ENCODE measurements around the gene PTPRT. TPM values are rescaled to one million over a fixed set of nuclear protein-coding genes. Genes with fewer than 3 reads are reported as not detected.

The PTPRT gene
- total and polyA plus RNA-seq, 4 donors: 0.03 to 0.19 (median 0.18) TPM; not detected in 1

DNA sequence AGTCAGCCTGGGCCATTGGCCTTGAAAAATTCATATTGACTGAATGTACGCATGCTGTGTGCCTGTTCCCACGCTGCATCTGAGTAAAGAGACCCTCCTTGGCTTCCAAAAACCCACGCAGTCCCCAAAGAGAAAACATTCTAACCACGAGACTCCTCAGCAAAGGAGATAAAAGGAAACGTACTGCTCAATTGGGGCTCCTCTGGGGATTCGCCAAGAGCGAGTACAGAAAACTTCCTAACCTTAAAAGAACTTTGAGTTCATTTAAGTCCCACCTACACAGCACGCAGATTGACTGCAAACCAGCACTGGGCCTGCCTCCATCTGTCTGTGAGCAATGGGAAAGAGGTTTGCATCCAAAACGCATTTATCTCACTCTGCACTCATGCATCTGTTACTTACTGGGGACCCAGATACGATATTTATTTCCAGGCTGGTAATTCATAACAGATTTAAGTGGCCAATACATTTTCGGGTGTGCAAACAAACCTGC lies 1065.7 kb downstream of the PTPRT start:
- intact Hi-C loops (cut with DNase I): no loop called here
- H3K9me3 ChIP-seq (ENCODE audit: control insufficient read depth, low read length): no peaks in the 10 kb centered on the region
- H3K4me3 ChIP-seq (ENCODE audit: low read length in 2 of 2): no peak overlapping the region
- WGBS, 2 donors: 72 to 78% methylated on average over 11 of the region's 11 CpGs
- H3K4me1 ChIP-seq (ENCODE audit: control insufficient read depth in 1 of 2, insufficient read depth in 2 of 2, low read length in 2 of 2): no peaks in the 10 kb centered on the region
- DNase-seq (no peak), ATAC-seq (ENCODE audit: low FRiP score) (no peak)
- H3K27me3 ChIP-seq (ENCODE audit: control insufficient read depth in 1 of 2, insufficient read depth in 2 of 2, low read length in 1 of 2): no peaks in the 10 kb centered on the region
- no peaks in the 10 kb centered on the region for H3K36me3 ChIP-seq (ENCODE audit: control insufficient read depth in 1 of 2, insufficient read depth in 2 of 2, low read length in 1 of 2)
- H3K27ac ChIP-seq (ENCODE audit: low read depth in 1 of 2, low read length in 2 of 2): no peak overlapping the region

DNA sequence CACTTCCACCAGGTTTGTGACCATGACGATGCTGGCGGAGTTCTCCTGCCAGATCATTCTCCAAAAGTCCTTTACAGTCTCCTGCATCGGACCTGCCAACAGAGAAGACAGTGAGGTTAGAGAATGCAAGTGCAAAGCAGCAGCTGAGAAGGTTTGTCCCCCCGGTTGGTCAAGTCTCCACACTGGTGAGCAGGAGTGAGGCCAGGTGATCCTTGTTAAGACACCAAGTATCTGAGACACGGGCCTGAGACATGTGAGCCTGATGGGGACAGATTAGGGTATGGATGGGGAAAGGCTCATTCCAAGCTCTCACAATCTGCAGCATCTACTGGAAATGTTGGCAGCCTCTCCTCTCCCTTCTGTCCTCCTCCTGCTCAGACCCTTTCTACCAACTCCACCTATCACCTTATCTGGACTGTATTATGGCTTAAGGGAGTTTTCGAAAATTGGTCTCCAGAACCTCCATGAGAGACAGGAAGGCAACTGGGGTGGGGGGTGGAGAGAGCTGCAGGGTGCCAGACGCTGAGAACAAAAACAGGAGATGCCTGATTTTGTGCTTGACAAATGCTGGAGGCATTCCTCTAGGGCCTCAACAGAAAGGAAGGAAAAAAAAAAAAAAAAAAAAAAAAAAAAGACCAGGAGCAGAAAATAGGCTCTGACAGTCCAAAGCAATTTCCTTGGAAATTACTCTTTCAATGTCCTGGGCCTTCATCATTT lies 1071.1 kb downstream of the PTPRT start:
- no peak overlapping the region for H3K4me3 ChIP-seq (ENCODE audit: low read length in 2 of 2)
- intact Hi-C loops (cut with DNase I): no loop called here
- WGBS, 2 donors: 68 to 76% methylated on average over 7 of the region's 7 CpGs
- ATAC-seq (ENCODE audit: low FRiP score) (no peak), DNase-seq (no peak)
- no peaks in the 10 kb centered on the region for H3K4me1 ChIP-seq (ENCODE audit: control insufficient read depth in 1 of 2, insufficient read depth in 2 of 2, low read length in 2 of 2)
- no peaks in the 10 kb centered on the region for H3K9me3 ChIP-seq (ENCODE audit: control insufficient read depth, low read length)
- H3K36me3 ChIP-seq (ENCODE audit: control insufficient read depth in 1 of 2, insufficient read depth in 2 of 2, low read length in 1 of 2): no peaks in the 10 kb centered on the region
- H3K27me3 ChIP-seq (ENCODE audit: control insufficient read depth in 1 of 2, insufficient read depth in 2 of 2, low read length in 1 of 2): no peaks in the 10 kb centered on the region
- H3K27ac ChIP-seq (ENCODE audit: low read depth in 1 of 2, low read length in 2 of 2): no peak overlapping the region

DNA sequence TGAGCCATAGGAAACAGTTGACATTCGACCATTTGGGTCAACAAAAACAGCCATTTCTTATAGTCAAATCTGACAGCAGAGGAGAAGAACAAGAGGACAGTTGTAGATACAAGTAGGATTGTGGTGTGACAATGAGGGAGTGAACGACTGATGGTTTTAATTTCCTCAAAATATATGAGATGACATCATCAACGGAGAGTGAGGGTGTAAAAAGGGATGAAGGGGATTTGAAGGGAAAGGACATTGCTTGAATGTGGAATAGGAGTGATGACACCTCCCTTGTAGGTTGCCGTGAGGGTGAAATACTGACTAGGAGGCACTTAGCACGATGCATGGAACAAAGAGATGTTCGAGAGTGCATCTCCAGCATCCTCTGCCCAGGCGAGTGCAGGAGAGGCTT lies 1071.7 kb downstream of the PTPRT start:
- no peak overlapping the region for H3K27ac ChIP-seq (ENCODE audit: low read depth in 1 of 2, low read length in 2 of 2)
- H3K4me1 ChIP-seq (ENCODE audit: control insufficient read depth in 1 of 2, insufficient read depth in 2 of 2, low read length in 2 of 2): no peaks in the 10 kb centered on the region
- intact Hi-C loops (cut with DNase I): no loop called here
- 78 to 79% methylated on average over 7 of the region's 7 CpGs for WGBS, 2 donors
- ATAC-seq (ENCODE audit: low FRiP score) (no peak), DNase-seq (no peak)
- no peaks in the 10 kb centered on the region for H3K27me3 ChIP-seq (ENCODE audit: control insufficient read depth in 1 of 2, insufficient read depth in 2 of 2, low read length in 1 of 2)
- no peak overlapping the region for H3K4me3 ChIP-seq (ENCODE audit: low read length in 2 of 2)
- no peaks in the 10 kb centered on the region for H3K36me3 ChIP-seq (ENCODE audit: control insufficient read depth in 1 of 2, insufficient read depth in 2 of 2, low read length in 1 of 2)
- H3K9me3 ChIP-seq (ENCODE audit: control insufficient read depth, low read length): no peaks in the 10 kb centered on the region

DNA sequence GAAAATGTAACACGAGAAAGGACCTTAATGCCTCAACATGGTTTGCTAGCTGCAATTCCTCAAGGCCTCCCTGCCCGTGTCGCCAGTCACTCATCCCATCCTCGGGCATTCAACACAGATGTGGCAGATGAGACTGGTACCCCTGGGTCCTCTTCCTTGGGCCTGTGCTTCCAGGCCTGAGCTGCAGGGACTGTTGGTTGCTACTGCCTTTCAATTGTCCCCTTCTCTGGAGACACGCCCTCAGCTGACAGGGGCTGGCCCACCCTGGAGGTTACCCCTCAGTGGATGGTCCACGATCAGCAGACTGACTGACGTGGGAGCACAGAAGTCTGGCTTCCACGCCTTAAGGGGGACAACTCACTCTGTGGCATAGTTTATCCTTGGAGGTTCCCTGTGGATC lies 1076.5 kb downstream of the PTPRT start:
- H3K4me3 ChIP-seq (ENCODE audit: low read length in 2 of 2): no peak overlapping the region
- no peaks in the 10 kb centered on the region for H3K4me1 ChIP-seq (ENCODE audit: control insufficient read depth in 1 of 2, insufficient read depth in 2 of 2, low read length in 2 of 2)
- no peak overlapping the region for H3K27ac ChIP-seq (ENCODE audit: low read depth in 1 of 2, low read length in 2 of 2)
- intact Hi-C loops (cut with DNase I): no loop called here
- WGBS, 2 donors: 89 to 91% methylated on average over 8 of the region's 8 CpGs
- no peaks in the 10 kb centered on the region for H3K9me3 ChIP-seq (ENCODE audit: control insufficient read depth, low read length)
- no peaks in the 10 kb centered on the region for H3K27me3 ChIP-seq (ENCODE audit: control insufficient read depth in 1 of 2, insufficient read depth in 2 of 2, low read length in 1 of 2)
- DNase-seq: no peak
- ATAC-seq (ENCODE audit: low FRiP score): no peak
- H3K36me3 ChIP-seq (ENCODE audit: control insufficient read depth in 1 of 2, insufficient read depth in 2 of 2, low read length in 1 of 2): no peaks in the 10 kb centered on the region

DNA sequence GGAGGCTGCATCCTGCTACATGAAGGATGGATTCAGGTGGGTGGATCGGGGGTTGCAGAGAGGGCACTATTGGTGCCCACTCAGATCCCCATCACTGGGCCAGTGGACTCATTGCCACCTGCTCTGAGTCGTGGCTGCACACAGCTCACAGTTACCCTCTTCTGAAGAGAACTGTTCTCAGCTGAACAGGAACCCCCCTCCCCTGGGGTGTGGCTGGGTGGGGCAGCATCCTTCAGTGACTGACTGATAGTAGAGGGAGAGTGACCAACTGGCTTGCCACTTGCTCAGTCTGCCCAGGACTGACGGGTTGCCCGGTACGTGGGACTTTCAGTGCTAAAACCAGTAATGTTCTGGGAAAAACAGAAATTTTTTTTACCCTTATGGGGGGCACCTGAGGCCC lies 1077.5 kb downstream of the PTPRT start:
- DNase-seq: no peak
- WGBS, 2 donors: 85 to 87% methylated on average over 5 of the region's 5 CpGs
- H3K27me3 ChIP-seq (ENCODE audit: control insufficient read depth in 1 of 2, insufficient read depth in 2 of 2, low read length in 1 of 2): no peaks in the 10 kb centered on the region
- H3K36me3 ChIP-seq (ENCODE audit: control insufficient read depth in 1 of 2, insufficient read depth in 2 of 2, low read length in 1 of 2): no peaks in the 10 kb centered on the region
- no peak overlapping the region for H3K27ac ChIP-seq (ENCODE audit: low read depth in 1 of 2, low read length in 2 of 2)
- no peaks in the 10 kb centered on the region for H3K9me3 ChIP-seq (ENCODE audit: control insufficient read depth, low read length)
- intact Hi-C loops (cut with DNase I): no loop called here
- no peak for ATAC-seq (ENCODE audit: low FRiP score)
- no peak overlapping the region for H3K4me3 ChIP-seq (ENCODE audit: low read length in 2 of 2)
- H3K4me1 ChIP-seq (ENCODE audit: control insufficient read depth in 1 of 2, insufficient read depth in 2 of 2, low read length in 2 of 2): no peaks in the 10 kb centered on the region

DNA sequence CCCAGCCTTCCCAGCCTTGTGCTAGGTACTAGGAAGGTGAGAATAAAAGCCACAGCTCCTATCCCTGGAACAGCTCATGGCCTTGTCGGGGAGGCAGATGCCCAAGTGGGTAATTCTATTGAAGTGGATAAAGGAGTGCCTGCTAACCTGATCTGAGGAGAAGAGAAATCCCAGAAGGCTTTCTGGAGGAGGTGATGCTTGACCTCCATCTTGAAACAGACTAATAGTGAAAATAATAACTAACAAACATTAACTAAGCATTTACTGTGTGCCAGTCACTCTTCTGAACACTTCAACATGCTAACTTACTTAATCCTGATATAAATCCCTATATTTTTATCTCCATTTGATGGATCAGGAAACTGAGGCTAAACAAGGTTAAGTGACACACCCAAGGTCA lies 1078.4 kb downstream of the PTPRT start:
- intact Hi-C loops (cut with DNase I): no loop called here
- ATAC-seq (ENCODE audit: low FRiP score): no peak

DNA sequence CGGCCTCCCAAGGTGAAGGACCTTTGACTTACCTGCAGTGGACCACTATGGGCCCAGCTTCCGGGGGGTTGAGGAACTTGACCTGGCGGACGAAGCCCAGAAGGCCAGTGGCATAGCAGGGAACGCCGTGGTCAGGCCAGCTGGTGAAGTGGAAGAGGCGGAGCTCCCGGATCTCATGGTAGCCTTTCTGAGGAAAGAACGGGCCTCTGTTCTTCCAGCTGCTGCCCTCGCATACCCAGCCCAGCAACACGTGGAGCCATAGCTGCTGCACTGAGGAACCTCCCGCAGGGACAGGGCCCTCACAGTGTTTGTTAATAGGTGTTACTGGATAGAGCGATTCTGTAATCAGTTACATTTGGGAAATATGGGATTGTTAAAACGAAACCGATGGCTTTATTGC lies 1079.4 kb downstream of the PTPRT start:
- Histone ChIP-seq H3K9me3 (ENCODE audit: control insufficient read depth, low read length) (no peaks in the 10 kb centered on the region), H3K4me3 (ENCODE audit: low read length in 2 of 2) (no peak overlapping the region), H3K36me3 (ENCODE audit: control insufficient read depth in 1 of 2, insufficient read depth in 2 of 2, low read length in 1 of 2) (no peaks in the 10 kb centered on the region), H3K4me1 (ENCODE audit: control insufficient read depth in 1 of 2, insufficient read depth in 2 of 2, low read length in 2 of 2) (no peaks in the 10 kb centered on the region), H3K27ac (ENCODE audit: low read depth in 1 of 2, low read length in 2 of 2) (no peak overlapping the region), H3K27me3 (ENCODE audit: control insufficient read depth in 1 of 2, insufficient read depth in 2 of 2, low read length in 1 of 2) (no peaks in the 10 kb centered on the region)
- intact Hi-C loops (cut with DNase I): no loop called here
- DNase-seq (no peak), ATAC-seq (ENCODE audit: low FRiP score) (no peak)
- 81 to 82% methylated on average over 15 of the region's 15 CpGs for WGBS, 2 donors

More for the DNA sequence above, 1078.4 kb downstream of the PTPRT start:
- Histone ChIP-seq H3K27me3 (ENCODE audit: control insufficient read depth in 1 of 2, insufficient read depth in 2 of 2, low read length in 1 of 2) (no peaks in the 10 kb centered on the region), H3K36me3 (ENCODE audit: control insufficient read depth in 1 of 2, insufficient read depth in 2 of 2, low read length in 1 of 2) (no peaks in the 10 kb centered on the region), H3K4me1 (ENCODE audit: control insufficient read depth in 1 of 2, insufficient read depth in 2 of 2, low read length in 2 of 2) (no peaks in the 10 kb centered on the region), H3K4me3 (ENCODE audit: low read length in 2 of 2) (no peak overlapping the region), H3K27ac (ENCODE audit: low read depth in 1 of 2, low read length in 2 of 2) (no peak overlapping the region), H3K9me3 (ENCODE audit: control insufficient read depth, low read length) (no peaks in the 10 kb centered on the region)
- no peak for DNase-seq
- WGBS, 2 donors: 86 to 89% methylated on average over 1 of the region's 1 CpG

DNA sequence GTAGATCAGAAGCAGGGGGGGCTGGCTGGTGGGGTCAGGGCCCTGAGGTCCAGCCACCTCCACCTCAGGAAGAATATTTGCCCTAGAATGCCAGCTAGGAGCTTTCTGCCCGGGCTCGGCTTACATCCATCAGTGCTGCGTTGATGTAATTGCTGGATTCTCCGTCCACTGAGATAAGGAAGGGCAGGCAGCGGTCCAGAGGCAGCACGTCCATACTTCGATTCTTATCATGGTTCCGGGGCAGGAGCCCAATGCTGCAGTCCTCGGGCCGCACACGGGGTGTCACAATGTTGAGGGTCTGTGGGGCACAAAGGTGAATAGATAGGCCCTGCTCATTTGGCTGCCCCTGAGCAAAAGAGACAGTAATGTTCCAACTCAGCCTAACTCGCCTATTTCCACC lies 1087.7 kb downstream of the PTPRT start:
- Histone ChIP-seq H3K36me3 (ENCODE audit: control insufficient read depth in 1 of 2, insufficient read depth in 2 of 2, low read length in 1 of 2) (no peaks in the 10 kb centered on the region), H3K9me3 (ENCODE audit: control insufficient read depth, low read length) (no peaks in the 10 kb centered on the region), H3K27ac (ENCODE audit: low read depth in 1 of 2, low read length in 2 of 2) (no peak overlapping the region), H3K4me3 (ENCODE audit: low read length in 2 of 2) (no peak overlapping the region), H3K4me1 (ENCODE audit: control insufficient read depth in 1 of 2, insufficient read depth in 2 of 2, low read length in 2 of 2) (no peaks in the 10 kb centered on the region), H3K27me3 (ENCODE audit: control insufficient read depth in 1 of 2, insufficient read depth in 2 of 2, low read length in 1 of 2) (no peaks in the 10 kb centered on the region)
- DNase-seq (no peak), ATAC-seq (ENCODE audit: low FRiP score) (no peak)
- WGBS, 2 donors: 35 to 44% methylated on average over 12 of the region's 12 CpGs
- intact Hi-C loops (cut with DNase I): no loop called here

DNA sequence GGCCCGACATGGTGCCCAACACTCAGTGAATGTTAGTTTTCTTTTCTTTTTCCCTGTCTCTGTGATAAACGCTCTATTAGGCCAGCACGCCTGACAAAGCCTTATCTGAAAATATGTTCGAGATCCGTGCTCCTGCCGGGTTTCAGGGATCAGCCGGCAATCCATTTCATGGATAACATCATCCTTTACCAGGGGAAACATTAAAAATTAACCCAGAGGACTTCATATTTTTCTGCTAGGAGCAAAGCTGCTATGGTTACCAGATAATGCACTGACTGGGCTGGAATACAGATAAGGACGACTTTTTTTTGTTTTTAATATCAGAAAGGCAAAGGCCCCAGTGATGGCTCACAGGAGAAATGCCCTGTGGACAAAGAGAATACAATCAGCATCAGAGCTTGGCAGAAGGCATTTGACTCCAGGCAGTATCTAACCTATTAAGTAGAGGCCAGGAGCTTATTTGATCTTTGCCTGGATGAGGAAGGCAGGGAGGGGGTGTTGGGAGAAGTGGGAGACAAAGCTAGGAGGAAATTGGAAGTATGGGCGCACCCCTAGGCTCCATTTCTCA lies 1089.5 kb downstream of the PTPRT start:
- intact Hi-C loops (cut with DNase I): no loop called here
- H3K27ac ChIP-seq (ENCODE audit: low read depth in 1 of 2, low read length in 2 of 2): no peak overlapping the region
- no peak for ATAC-seq (ENCODE audit: low FRiP score)
- no peaks in the 10 kb centered on the region for H3K27me3 ChIP-seq (ENCODE audit: control insufficient read depth in 1 of 2, insufficient read depth in 2 of 2, low read length in 1 of 2)
- H3K9me3 ChIP-seq (ENCODE audit: control insufficient read depth, low read length): no peaks in the 10 kb centered on the region
- no peak overlapping the region for H3K4me3 ChIP-seq (ENCODE audit: low read length in 2 of 2)
- H3K4me1 ChIP-seq (ENCODE audit: control insufficient read depth in 1 of 2, insufficient read depth in 2 of 2, low read length in 2 of 2): no peaks in the 10 kb centered on the region
- DNase-seq: no peak
- no peaks in the 10 kb centered on the region for H3K36me3 ChIP-seq (ENCODE audit: control insufficient read depth in 1 of 2, insufficient read depth in 2 of 2, low read length in 1 of 2)
- WGBS, 2 donors: 40 to 45% methylated on average over 9 of the region's 9 CpGs

Data from aorta (tissue), 5 donors.